Panc1 (cell line): Measurements from ENCODE around the gene SMURF2. TPM values are rescaled to one million over a fixed set of nuclear protein-coding genes. Genes with fewer than 3 reads are reported as not detected.

ENCODE experiments used
- ATAC-seq: fragments of 200-7000 bp; cut with Tn5 transposase; 2 replicates; pipeline ENCODE4 v1.9.1; 2020; ENCODE audit warnings: mild to moderate bottlenecking, moderate library complexity
- BruUV-seq: library from RNA; stranded (reverse); fragments of 400-500 nt; replicated peaks from 2 replicates; lab custom pipeline; 2021; lab: Mats Ljungman, UMichigan
- CTCF ChIA-PET: fragments of 300-600 bp; sonication (Branson Sonifier 250); formaldehyde crosslinking; loops from one replicate; lab custom pipeline; 2022; ENCODE audit warnings: antibody characterized with exemption; lab: Charles Lee
- POLR2A ChIA-PET: fragments of 300-600 bp; sonication (Branson Sonifier 250); formaldehyde crosslinking; loops from one replicate; lab custom pipeline; 2022; ENCODE audit warnings: antibody characterized with exemption; lab: Charles Lee
- DNase-seq: peaks from one replicate; pipeline ENCODE4 v3.0.0-alpha.2; 2010; ENCODE audit warnings: low read depth, low spot score
- H3K27ac ChIP-seq: 2 replicates; pipeline ENCODE4 v1.5.1; 2011; ENCODE audit warnings: mild to moderate bottlenecking, low read length, inconsistent platforms
- H3K27me3 ChIP-seq: fragments of 200-500 bp; sonication (Bioruptor generic); 2 replicates; pipeline ENCODE4 v1.6.0; 2014; ENCODE audit warnings: low read length, inconsistent platforms; ENCODE audit not compliant: control insufficient read depth, insufficient read depth
- H3K36me3 ChIP-seq: fragments of 200-500 bp; sonication (Bioruptor generic); 2 replicates; pipeline ENCODE4 v1.5.1; 2014; ENCODE audit warnings: inconsistent platforms, mild to moderate bottlenecking, low read length, moderate library complexity; ENCODE audit not compliant: control insufficient read depth, insufficient read depth
- H3K4me1 ChIP-seq: 2 replicates; pipeline ENCODE4 v1.5.1; 2011; ENCODE audit warnings: inconsistent platforms, mild to moderate bottlenecking, low read length, moderate library complexity; ENCODE audit not compliant: control insufficient read depth, insufficient read depth
- H3K4me3 ChIP-seq, 2 experiments: 2 replicates each; pipeline ENCODE4 v1.5.1; 2011 to 2012; ENCODE audit warnings: low read depth in 2 of 2, low read length in 2 of 2, mild to moderate bottlenecking in 2 of 2, inconsistent platforms in 1 of 2, moderate library complexity in 1 of 2
- H3K9me3 ChIP-seq: fragments of 200-500 bp; sonication (Bioruptor generic); 2 replicates; pipeline ENCODE4 v1.5.1; 2014; ENCODE audit warnings: low read depth, mild to moderate bottlenecking, inconsistent platforms, low read length, moderate library complexity; ENCODE audit not compliant: control insufficient read depth, insufficient read depth
- POLR2AphosphoS5 ChIP-seq: IDR thresholded peaks from 2 replicates; pipeline ENCODE4 v1.6.1; 2012; ENCODE audit warnings: mild to moderate bottlenecking, low read depth, low read length, moderate library complexity
- SIN3A ChIP-seq: IDR thresholded peaks from 2 replicates; pipeline ENCODE4 v1.6.1; 2012; ENCODE audit warnings: low read depth, mild to moderate bottlenecking, low read length, moderate library complexity, borderline replicate concordance; ENCODE audit not compliant: insufficient read depth
- TCF7L2 ChIP-seq: IDR thresholded peaks from 2 replicates; pipeline ENCODE4 v1.6.1; 2011; ENCODE audit warnings: mild to moderate bottlenecking, low read depth, low read length, inconsistent platforms
- in situ Hi-C: cut with HindIII; loops from 2 replicates; pipeline ENCODE4 v1.10.0; 2016; ENCODE audit warnings: low sequenced_read_pairs, low pct_unique_long_range_greater_than_20kb
- intact Hi-C: fragments of 100-400 bp; cut with micrococcal nuclease; formaldehyde crosslinking; loops from one replicate; pipeline ENCODE4 v1.10.0; 2022; ENCODE audit not compliant: unreplicated experiment
- total RNA-seq: library from RNA; stranded (reverse); gene quantifications from one replicate; pipeline ENCODE4 v1.2.1, GENCODE V29; 2021; ENCODE audit not compliant: unreplicated experiment
- TF ChIP-seq, protein P1 (sequence below): fragments of 450-650 bp; IDR thresholded peaks from 2 replicates; pipeline ENCODE4 v1.5.1; 2017; ENCODE audit warnings: mild to moderate bottlenecking
- TF ChIP-seq, protein P2 (sequence below), 2 experiments: IDR thresholded peaks; 2 replicates each; pipeline ENCODE4 v1.6.1; 2011 to 2012; ENCODE audit warnings: low read depth in 2 of 2, control low read depth in 1 of 2, low read length in 1 of 2, mild to moderate bottlenecking in 1 of 2, moderate library complexity in 1 of 2; ENCODE audit not compliant: insufficient read depth in 1 of 2

The SMURF2 gene
- total RNA-seq, 1 experiment from 2014 or later = 21.3 TPM

DNA sequence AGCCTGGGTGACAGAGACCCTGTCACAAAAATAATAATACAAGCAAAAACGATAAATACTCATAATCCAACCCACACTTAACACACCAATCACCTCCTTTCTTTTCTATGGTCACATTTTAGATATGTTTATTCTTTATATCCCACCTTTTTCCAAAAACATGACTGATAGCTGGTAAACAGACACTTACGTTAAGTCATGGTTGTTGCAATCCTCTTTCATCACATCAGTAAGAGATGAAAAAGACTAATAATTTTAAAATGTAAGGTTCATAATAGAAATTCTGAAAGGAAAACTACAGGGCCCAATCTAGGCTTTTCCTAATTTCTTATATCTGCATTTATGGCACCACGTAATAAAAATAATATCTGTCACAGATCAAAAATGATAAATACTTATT, 10.2 kb downstream of the SMURF2 start:
- no TSS peak for BruUV-seq
- peak overlapping the region; percentile 61 for H3K27ac ChIP-seq
- TF ChIP-seq TCF7L2 (no peak), POLR2AphosphoS5 (no peak), SIN3A (no peak)
- TF ChIP-seq, protein P1, sequence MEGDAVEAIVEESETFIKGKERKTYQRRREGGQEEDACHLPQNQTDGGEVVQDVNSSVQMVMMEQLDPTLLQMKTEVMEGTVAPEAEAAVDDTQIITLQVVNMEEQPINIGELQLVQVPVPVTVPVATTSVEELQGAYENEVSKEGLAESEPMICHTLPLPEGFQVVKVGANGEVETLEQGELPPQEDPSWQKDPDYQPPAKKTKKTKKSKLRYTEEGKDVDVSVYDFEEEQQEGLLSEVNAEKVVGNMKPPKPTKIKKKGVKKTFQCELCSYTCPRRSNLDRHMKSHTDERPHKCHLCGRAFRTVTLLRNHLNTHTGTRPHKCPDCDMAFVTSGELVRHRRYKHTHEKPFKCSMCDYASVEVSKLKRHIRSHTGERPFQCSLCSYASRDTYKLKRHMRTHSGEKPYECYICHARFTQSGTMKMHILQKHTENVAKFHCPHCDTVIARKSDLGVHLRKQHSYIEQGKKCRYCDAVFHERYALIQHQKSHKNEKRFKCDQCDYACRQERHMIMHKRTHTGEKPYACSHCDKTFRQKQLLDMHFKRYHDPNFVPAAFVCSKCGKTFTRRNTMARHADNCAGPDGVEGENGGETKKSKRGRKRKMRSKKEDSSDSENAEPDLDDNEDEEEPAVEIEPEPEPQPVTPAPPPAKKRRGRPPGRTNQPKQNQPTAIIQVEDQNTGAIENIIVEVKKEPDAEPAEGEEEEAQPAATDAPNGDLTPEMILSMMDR = no peak
- TF ChIP-seq, protein P2, sequence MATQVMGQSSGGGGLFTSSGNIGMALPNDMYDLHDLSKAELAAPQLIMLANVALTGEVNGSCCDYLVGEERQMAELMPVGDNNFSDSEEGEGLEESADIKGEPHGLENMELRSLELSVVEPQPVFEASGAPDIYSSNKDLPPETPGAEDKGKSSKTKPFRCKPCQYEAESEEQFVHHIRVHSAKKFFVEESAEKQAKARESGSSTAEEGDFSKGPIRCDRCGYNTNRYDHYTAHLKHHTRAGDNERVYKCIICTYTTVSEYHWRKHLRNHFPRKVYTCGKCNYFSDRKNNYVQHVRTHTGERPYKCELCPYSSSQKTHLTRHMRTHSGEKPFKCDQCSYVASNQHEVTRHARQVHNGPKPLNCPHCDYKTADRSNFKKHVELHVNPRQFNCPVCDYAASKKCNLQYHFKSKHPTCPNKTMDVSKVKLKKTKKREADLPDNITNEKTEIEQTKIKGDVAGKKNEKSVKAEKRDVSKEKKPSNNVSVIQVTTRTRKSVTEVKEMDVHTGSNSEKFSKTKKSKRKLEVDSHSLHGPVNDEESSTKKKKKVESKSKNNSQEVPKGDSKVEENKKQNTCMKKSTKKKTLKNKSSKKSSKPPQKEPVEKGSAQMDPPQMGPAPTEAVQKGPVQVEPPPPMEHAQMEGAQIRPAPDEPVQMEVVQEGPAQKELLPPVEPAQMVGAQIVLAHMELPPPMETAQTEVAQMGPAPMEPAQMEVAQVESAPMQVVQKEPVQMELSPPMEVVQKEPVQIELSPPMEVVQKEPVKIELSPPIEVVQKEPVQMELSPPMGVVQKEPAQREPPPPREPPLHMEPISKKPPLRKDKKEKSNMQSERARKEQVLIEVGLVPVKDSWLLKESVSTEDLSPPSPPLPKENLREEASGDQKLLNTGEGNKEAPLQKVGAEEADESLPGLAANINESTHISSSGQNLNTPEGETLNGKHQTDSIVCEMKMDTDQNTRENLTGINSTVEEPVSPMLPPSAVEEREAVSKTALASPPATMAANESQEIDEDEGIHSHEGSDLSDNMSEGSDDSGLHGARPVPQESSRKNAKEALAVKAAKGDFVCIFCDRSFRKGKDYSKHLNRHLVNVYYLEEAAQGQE (IDR thresholded peaks at IDR 0.05; ENCODE audit: insufficient read depth in 1 of 2, low read depth in 2 of 2, low read length in 1 of 2) = no peak
- ChIA-PET POLR2A (no interaction called here), CTCF (no interaction called here)
- no peaks in the 10 kb centered on the region; the same call in 1 of the 2 replicates for H3K36me3 ChIP-seq
- no peak overlapping the region for H3K4me3 ChIP-seq
- no peaks in the 10 kb centered on the region for H3K9me3 ChIP-seq
- ATAC-seq = no peak
- in situ Hi-C loops = no loop called here
- intact Hi-C loops = no loop called here
- peaks cover 36% of the 10 kb centered on the region for H3K4me1 ChIP-seq
- DNase-seq = no peak
- no peaks in the 10 kb centered on the region for H3K27me3 ChIP-seq

DNA sequence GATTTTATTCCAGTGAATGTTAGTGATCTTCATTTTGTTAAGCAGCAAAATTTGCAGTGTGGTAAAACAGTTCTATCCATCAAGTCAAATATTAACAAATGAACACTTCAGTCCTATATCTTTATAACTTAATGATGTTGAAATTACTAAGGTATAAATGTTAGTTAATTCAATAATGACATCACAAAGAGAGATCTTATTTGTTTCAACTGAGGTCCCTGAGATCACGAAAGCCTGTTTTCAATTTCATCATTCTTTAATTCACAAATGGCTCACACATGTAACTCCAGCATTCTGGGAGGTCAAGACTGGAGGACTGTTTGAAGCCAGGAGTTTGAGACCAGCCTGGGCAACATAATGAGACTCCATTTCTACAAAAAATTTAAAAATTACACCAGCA, 13.9 kb downstream of the SMURF2 start:
- intact Hi-C loops = loop anchor here (10.0 kb wide), 1 partner anchor 93 kb away; no protein-coding TSS in a partner anchor
- Histone ChIP-seq H3K36me3 (no peaks in the 10 kb centered on the region; the same call in 1 of the 2 replicates), H3K9me3 (no peaks in the 10 kb centered on the region), H3K4me1 (peaks cover 26% of the 10 kb centered on the region), H3K27ac (no peak overlapping the region), H3K27me3 (no peaks in the 10 kb centered on the region), H3K4me3 (no peak overlapping the region)
- POLR2A ChIA-PET = no interaction called here
- no peak for ATAC-seq
- in situ Hi-C loops = no loop called here
- BruUV-seq = no TSS peak
- CTCF ChIA-PET = interaction anchor here (1.0 kb wide), 1 partner anchor 18 kb away, joined by 3 read pairs; no protein-coding TSS in a partner anchor
- no peak for TF ChIP-seq TCF7L2
- TF ChIP-seq SIN3A = no peak
- TF ChIP-seq, protein P1 = no peak
- TF ChIP-seq, protein P2 (IDR thresholded peaks at IDR 0.05; ENCODE audit: insufficient read depth in 1 of 2, low read depth in 2 of 2, low read length in 1 of 2) = no peak
- TF ChIP-seq POLR2AphosphoS5 = no peak
- no peak for DNase-seq
